Measurements from ENCODE around the gene LAGE3. TPM values are rescaled to one million over a fixed set of nuclear protein-coding genes. Genes with fewer than 3 reads are reported as not detected.

LAGE3 gene
- total and polyA plus RNA-seq, 2 donors (not counting 3 experiments of a cell fraction or from before 2014, with no cell fraction given) = 14.3 to 31.9 TPM

DNA sequence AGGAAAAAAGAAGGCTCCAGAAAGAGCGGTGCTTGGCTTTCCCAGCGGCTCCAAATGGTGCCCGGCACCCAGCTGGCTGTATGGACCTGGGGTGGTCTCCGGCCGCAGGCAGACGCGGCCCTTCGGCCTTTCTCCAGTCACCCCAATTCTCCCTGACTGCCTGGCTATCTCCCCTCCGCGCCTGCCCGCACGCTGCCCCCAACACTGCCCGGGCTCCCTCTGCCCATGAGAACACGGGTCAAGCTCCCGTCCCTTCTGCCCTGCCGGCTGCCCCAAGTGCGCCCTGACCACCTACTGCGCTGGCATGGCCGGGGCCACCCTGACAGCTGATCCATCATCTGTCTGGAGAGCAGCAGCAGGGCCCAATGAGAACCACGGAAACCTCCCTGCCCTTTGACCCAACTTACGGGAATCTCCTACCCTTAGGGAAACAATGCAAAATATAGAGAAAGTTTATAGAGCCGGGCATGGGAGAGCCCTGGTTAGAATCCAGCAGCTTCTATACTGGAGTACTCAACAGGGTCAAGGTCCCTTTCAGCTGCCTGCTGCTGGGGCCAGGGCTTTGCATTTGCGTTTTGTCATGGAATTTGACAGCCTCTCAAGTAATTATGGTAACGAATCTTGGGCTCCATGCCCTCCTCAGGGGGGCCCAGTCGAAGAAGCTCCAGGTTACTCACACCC, 38.2 kb upstream of the LAGE3 start:
- Histone ChIP-seq H3K27ac (ENCODE audit: insufficient read depth, low read depth, low read length) (peak overlapping the region; percentile 12), H3K9me3 (replicated peaks; ENCODE audit: control insufficient read depth, insufficient read depth, low read length) (no peaks in the 10 kb centered on the region), H3K79me2 (ENCODE audit: control insufficient read depth, insufficient read depth, low read length) (peaks cover 3% of the 10 kb centered on the region), H3K4me1 (ENCODE audit: control insufficient read depth, extremely low read depth, insufficient read depth, low read length) (peaks cover 12% of the 10 kb centered on the region), H3K27me3 (ENCODE audit: control insufficient read depth in 2 of 2, insufficient read depth in 2 of 2, low read length in 2 of 2) (no peaks in the 10 kb centered on the region), H3K9ac (replicated peaks; ENCODE audit: extremely low read depth, insufficient read depth, low read length) (peak overlapping the region; percentile 44), H3K9me1 (replicated peaks; ENCODE audit: control insufficient read depth, extremely low read depth, insufficient read depth, low read length) (no peaks in the 10 kb centered on the region), H3K4me2 (ENCODE audit: insufficient read depth, low read length) (no peak overlapping the region), H4K20me1 (replicated peaks; ENCODE audit: control insufficient read depth, extremely low read depth, insufficient read depth, low read length) (no peaks in the 10 kb centered on the region), H3K36me3 (ENCODE audit: control insufficient read depth in 2 of 2, extremely low read depth in 1 of 2, insufficient read depth in 2 of 2, low read length in 2 of 2) (no peaks in the 10 kb centered on the region), H2AFZ (ENCODE audit: low read depth, low read length) (peak overlapping the region; percentile 35), H3K4me3 (replicated peaks in 1 of 3; ENCODE audit: insufficient read depth in 1 of 3, low read depth in 1 of 3, low read length in 3 of 3) (no peak overlapping the region)
- DNase-seq (ENCODE audit: low read depth, low spot score) (no peak), FAIRE-seq (peak; percentile 67)
- CTCF ChIA-PET = interaction anchor here (1.9 to 2.7 kb wide), 2 partner anchors 10 to 144 kb away, joined by 5 to 15 read pairs; no protein-coding TSS in a partner anchor
- POLR2A ChIA-PET = interaction anchor here (0.9 to 1.7 kb wide), 2 partner anchors 10 to 28 kb away, joined by 3 to 6 read pairs; no protein-coding TSS in a partner anchor
- dilution Hi-C loops (cut with MboI; ENCODE audit: extremely low pct_ligation_motif_present, low sequenced_read_pairs) = no loop called here
- intact Hi-C loops (cut with micrococcal nuclease) = loop anchor here (2.0 to 5.0 kb wide), 2 partner anchors 38 to 90 kb away; partner anchors contain the start of genes ATP6AP1 and LAGE3
- BruUV-seq (replicated peaks) = no TSS peak
- TF ChIP-seq CTCF (IDR thresholded peaks at IDR 0.05; ENCODE audit: extremely low read depth in 1 of 2, insufficient read depth in 1 of 2, low read depth in 1 of 2, low read length in 2 of 2) (no peak), FOS (IDR thresholded peaks at IDR 0.05; ENCODE audit: borderline replicate concordance, insufficient read depth, low read length) (no peak), EZH2 (IDR thresholded peaks at IDR 0.05; ENCODE audit: borderline replicate concordance, low read depth, low read length, severe bottlenecking) (no peak), GATA2 (IDR thresholded peaks at IDR 0.05; ENCODE audit: insufficient read depth, insufficient read length, low read depth, low read length) (no peak), POLR2AphosphoS5 (IDR thresholded peaks at IDR 0.05; ENCODE audit: insufficient read depth, low read depth, low read length) (no peak), JUN (IDR thresholded peaks at IDR 0.05; ENCODE audit: borderline replicate concordance, insufficient read depth, insufficient read length, low read depth) (no peak), POLR2A (IDR thresholded peaks at IDR 0.05; ENCODE audit: low read depth, low read length) (no peak), MYC (IDR thresholded peaks at IDR 0.05; ENCODE audit: low read depth, low read length) (no peak)
- TF ChIP-seq, protein P1, sequence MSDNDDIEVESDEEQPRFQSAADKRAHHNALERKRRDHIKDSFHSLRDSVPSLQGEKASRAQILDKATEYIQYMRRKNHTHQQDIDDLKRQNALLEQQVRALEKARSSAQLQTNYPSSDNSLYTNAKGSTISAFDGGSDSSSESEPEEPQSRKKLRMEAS (IDR thresholded peaks at IDR 0.05; ENCODE audit: insufficient read depth, insufficient read length) = no peak

Measured in endothelial cell of umbilical vein (primary cell).